Measurements from ENCODE around the gene ASB2. TPM values are rescaled to one million over a fixed set of nuclear protein-coding genes. Genes with fewer than 3 reads are reported as not detected.

Gene ASB2
- total RNA-seq, 2 donors from 2014 or later = 43.3 to 45.6 TPM

Other genes with a start within 250 kb of the ASB2 start
- gene PRIMA1, start 188.1 kb downstream of the ASB2 start, total RNA-seq = not detected
- gene FAM181A, start 49.2 kb downstream of the ASB2 start, total RNA-seq = not detected
- 1 to 10 TPM; 1.6 to 2.2 TPM for gene CCDC197, start 20.7 kb upstream of the ASB2 start, total RNA-seq
- 1 to 10 TPM; 1.9 to 2.1 TPM for gene OTUB2, start 49.8 kb upstream of the ASB2 start, total RNA-seq
- 100 to 1,000 TPM; 193 to 197 TPM for gene DDX24, start 104.6 kb upstream of the ASB2 start, total RNA-seq
- 10 to 100 TPM; 59.6 to 71.4 TPM for gene IFI27L1, start 104.7 kb upstream of the ASB2 start, total RNA-seq
- gene IFI27, start 134.2 kb upstream of the ASB2 start, total RNA-seq = 1 to 10 TPM; 5.1 to 7.7 TPM
- 10 to 100 TPM; 52.0 to 66.0 TPM for gene IFI27L2, start 153.0 kb upstream of the ASB2 start, total RNA-seq
- gene PPP4R4, start 197.8 kb upstream of the ASB2 start, total RNA-seq = 1 to 10 TPM; 6.2 to 9.5 TPM

Data from activated T-cell treated with anti-CD3 and anti-CD28 coated beads, Interleukin-2, amount 50 U/mL, for 72 hours (primary cell).